C4-2B (cell line): ENCODE measurements around the gene PLPPR2.

Source experiments
- CTCF ChIP-seq: fragments of 450-650 bp; conservative IDR thresholded peaks from 2 replicates; pipeline ENCODE4 v1.5.1; 2017; ENCODE audit warnings: mild to moderate bottlenecking
- ZFX ChIP-seq: fragments of 450-650 bp; IDR thresholded peaks from 2 replicates; pipeline ENCODE4 v1.6.1; 2017

- TF ChIP-seq ZFX (no peak), CTCF (no peak)
Observed at GRCh38 chr19:11367528-11367927, 12.3 kb downstream of the PLPPR2 start.
